Esophagus muscularis mucosa (tissue), 3 donors: ENCODE results near the gene RALGAPB.

Source experiments
- POLR2AphosphoS5 ChIP-seq, 2 donors: sonication (generic); formaldehyde crosslinking; IDR thresholded peaks; one replicate each; pipeline ENCODE4 v1.6.1; 2017; ENCODE audit warnings: antibody characterized with exemption in 2 of 2
- TF ChIP-seq, protein P1 (sequence below), 3 experiments: fragments of 200-600 bp in 2 of 3; fragments of 450-650 bp in 1 of 3; sonication (generic) in 2 of 3; IDR thresholded peaks; one replicate each; pipeline ENCODE4 v1.5.1; 2017 to 2019; ENCODE audit warnings: antibody characterized with exemption in 3 of 3, mild to moderate bottlenecking in 2 of 3, moderate library complexity in 1 of 3

DNA sequence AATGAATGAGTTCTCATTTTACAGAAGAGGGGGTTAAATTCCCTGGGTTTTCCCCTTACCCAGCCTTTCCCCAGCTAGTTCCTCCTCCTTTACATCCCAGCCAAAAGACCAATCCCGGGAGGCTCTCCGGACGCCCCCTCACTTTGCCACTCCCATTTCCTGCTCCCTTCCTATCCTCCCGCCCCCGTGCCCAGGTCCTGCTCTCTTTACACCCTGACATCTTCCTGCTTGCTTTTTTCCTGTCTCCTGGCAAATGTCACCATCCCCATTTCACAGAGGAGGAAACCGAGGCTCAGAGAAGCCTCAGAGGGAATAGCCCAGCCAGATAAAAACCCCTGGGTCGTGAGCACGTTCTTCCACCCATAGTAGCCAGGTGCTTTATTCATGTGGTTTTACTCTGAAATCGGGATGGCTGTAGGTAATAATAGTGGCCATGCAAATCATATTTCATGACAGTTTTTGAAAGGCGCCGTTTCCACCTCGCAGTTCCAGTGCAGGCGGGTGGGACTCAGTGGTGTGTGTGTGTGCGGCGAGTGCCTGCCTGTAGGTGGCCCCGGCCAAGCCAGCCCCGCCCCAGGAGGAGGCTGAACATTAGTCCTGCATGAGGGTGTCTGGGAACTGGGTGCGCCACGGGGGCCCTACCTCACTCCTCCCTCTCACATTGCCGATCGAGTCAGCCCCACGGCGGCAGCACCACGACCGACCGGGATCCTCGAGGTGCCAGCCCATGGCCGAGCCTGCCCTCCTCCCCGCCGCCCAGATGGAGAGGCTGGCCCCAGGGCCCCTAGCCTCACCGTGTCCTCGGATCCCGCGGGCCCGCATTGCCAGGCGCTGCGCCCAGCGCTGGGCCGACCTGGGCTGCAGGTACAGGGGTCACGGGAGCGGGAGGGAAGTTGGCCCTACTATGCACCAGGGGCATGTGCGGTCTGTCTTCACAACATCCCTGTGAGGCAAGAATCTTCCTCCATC lies 128.9 kb downstream of the RALGAPB start, which contains the start of gene ARHGAP40:
- TF ChIP-seq, protein P1, sequence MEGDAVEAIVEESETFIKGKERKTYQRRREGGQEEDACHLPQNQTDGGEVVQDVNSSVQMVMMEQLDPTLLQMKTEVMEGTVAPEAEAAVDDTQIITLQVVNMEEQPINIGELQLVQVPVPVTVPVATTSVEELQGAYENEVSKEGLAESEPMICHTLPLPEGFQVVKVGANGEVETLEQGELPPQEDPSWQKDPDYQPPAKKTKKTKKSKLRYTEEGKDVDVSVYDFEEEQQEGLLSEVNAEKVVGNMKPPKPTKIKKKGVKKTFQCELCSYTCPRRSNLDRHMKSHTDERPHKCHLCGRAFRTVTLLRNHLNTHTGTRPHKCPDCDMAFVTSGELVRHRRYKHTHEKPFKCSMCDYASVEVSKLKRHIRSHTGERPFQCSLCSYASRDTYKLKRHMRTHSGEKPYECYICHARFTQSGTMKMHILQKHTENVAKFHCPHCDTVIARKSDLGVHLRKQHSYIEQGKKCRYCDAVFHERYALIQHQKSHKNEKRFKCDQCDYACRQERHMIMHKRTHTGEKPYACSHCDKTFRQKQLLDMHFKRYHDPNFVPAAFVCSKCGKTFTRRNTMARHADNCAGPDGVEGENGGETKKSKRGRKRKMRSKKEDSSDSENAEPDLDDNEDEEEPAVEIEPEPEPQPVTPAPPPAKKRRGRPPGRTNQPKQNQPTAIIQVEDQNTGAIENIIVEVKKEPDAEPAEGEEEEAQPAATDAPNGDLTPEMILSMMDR (IDR thresholded peaks at IDR 0.05) = peak in 1 of 3 experiments; percentile 3
- TF ChIP-seq POLR2AphosphoS5 (IDR thresholded peaks at IDR 0.05) = no peak
